Astrocyte of the cerebellum (primary cell): ENCODE data around the gene CBX5.
"Not testable (repeated sequence)": the region's sequence is repeated elsewhere in the genome, so short reads cannot be mapped to it uniquely, and the experiment has no call there.

ENCODE experiments used
- DNase-seq: peaks from one replicate; pipeline ENCODE4 v3.0.0-alpha.2; 2011; ENCODE audit warnings: low read depth
- H3K4me3 ChIP-seq: 2 replicates; pipeline ENCODE4 v1.5.1; 2011; ENCODE audit warnings: mild to moderate bottlenecking, low read depth, low read length, moderate library complexity
- CTCF ChIP-seq: IDR thresholded peaks from 2 replicates; pipeline ENCODE4 v1.5.1; 2012; ENCODE audit warnings: low read length, low read depth, moderate library complexity, mild to moderate bottlenecking; ENCODE audit errors: missing control alignments
- in situ Hi-C: cut with HindIII; loops from 2 replicates; pipeline ENCODE4 v1.10.0; 2017; ENCODE audit warnings: low sequenced_read_pairs

CBX5 gene

DNA sequence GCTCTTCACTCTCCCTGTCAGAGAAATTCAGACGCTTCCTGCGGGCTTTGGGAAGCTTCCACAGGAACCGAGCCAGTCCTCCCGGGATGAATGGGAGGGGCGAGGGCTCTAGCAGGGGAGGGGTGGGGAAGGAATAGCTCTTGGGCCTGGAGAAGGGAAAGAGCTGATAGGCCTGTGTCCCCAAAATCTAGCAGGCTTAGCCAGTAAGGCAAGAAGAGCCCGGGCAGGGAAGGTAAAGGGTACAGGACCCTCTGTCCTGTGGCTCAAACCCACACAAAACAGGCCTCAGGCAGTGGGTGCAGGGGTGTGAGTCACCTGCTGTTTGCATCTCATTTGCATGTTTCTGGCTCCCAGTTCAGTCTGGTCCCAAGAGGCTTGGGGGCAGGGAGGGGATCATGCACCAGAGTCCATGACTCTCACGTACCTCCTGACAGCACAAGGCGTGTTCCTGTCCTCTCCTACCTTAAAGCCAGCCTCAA, 82.5 kb downstream of the CBX5 start:
- H3K4me3 ChIP-seq = no peak overlapping the region
- TF ChIP-seq CTCF = no peak
- in situ Hi-C loops = loop anchor here (25.0 kb wide), 1 partner anchor 435 kb away; the partner anchor contains the start of gene CISTR
- no peak for DNase-seq

DNA sequence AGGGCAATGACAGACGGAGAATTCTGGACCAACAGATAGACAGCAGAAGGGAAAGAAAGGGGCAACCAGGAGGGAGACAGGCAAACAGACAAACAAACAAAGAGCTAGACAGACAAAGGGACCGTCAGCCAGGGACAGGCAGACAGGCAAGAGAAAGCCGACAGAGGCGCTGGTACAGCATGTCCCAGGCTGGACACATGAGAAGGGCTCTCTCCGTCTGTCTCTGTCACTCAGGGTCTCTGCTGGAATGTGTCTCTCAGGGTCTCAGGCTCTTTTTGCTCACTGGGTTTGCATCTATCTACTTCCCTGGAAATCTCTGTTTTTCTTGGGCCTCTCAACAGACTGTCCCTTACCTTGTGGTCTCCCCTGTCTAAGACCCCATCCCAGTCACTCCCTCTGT, 82.9 kb downstream of the CBX5 start:
- H3K4me3 ChIP-seq = no peak overlapping the region
- in situ Hi-C loops = loop anchor here (25.0 kb wide), 1 partner anchor 435 kb away; the partner anchor contains the start of gene CISTR
- no peak for DNase-seq
- TF ChIP-seq CTCF = no peak

DNA sequence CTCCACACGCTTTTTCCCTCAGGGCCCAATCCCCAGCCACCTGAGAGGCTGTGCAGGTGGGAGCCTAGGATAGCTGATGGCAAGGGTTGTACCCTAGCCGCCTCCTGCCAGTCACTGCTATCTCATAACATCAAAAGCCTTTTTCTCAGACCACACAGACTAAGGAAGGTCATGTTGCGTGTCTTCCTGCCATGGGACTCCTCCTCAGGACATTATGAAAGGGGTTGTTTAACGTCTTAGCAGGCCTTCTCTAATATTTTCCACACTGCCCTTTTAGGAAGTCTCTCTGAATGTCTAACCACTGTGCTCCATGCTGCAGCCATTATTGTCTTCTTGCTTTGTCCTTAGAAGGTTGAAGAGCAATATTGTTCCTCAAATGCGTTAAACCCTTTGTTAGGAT, 83.5 kb downstream of the CBX5 start:
- in situ Hi-C loops = loop anchor here (25.0 kb wide), 1 partner anchor 434 kb away; the partner anchor contains the start of gene CISTR
- no peak overlapping the region for H3K4me3 ChIP-seq
- DNase-seq = no peak
- TF ChIP-seq CTCF = no peak

DNA sequence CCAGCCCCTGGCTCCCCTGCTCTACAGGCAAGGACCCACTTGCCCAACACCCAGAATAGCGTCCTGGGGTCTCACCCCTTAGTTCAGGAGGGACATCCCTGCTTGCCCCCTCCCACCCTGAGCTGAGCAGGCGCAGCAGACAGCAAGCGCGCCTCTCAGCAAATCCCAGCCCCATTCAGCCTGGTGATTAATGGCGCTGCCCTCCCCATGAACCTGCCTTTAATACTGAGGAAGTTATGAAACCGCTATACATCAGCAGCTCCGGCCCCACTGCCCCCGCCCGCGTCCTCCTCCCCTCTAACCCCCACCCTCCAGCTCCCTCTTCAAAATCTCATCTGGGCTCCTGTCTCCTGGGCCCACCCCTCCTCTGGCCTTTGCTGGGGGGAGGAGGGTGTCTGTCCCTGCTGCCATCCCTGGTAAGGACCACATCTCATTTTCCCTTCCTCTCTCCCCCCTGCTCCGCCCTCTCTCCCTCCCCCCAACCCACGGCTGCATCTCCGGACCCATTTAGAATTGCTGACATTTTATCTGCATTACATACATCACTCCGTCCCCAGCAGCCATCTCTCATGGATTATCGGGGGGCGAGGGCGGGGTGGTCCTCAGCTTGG, 84.1 kb downstream of the CBX5 start:
- no peak for DNase-seq
- in situ Hi-C loops = loop anchor here (25.0 kb wide), 1 partner anchor 434 kb away; the partner anchor contains the start of gene CISTR
- H3K4me3 ChIP-seq = no peak overlapping the region
- no peak for TF ChIP-seq CTCF

GRCh38 chr12:54195080-54195736, 84.7 kb downstream of the CBX5 start:
- no peak for DNase-seq
- no peak for TF ChIP-seq CTCF
- in situ Hi-C loops = loop anchor here (25.0 kb wide), 1 partner anchor 433 kb away; the partner anchor contains the start of gene CISTR
- no peak overlapping the region for H3K4me3 ChIP-seq

GRCh38 chr12:54194611-54195010, 85.3 kb downstream of the CBX5 start:
- H3K4me3 ChIP-seq, DNase-seq: not testable (repeated sequence)
- in situ Hi-C loops = loop anchor here (25.0 kb wide), 1 partner anchor 432 kb away; the partner anchor contains the start of gene CISTR

- no peak for TF ChIP-seq CTCF
- H3K4me3 ChIP-seq = no peak overlapping the region
- in situ Hi-C loops = loop anchor here (25.0 kb wide), 1 partner anchor 431 kb away; the partner anchor contains the start of gene CISTR
- no peak for DNase-seq
These were observed 86.5 kb downstream of the CBX5 start for GRCh38 chr12:54193434-54193833.
